Hepatocyte (in vitro differentiated cells): ENCODE measurements around the gene YJU2. TPM values are rescaled to one million over a fixed set of nuclear protein-coding genes. Genes with fewer than 3 reads are reported as not detected.
"Not testable (repeated sequence)": the region's sequence is repeated elsewhere in the genome, so short reads cannot be mapped to it uniquely, and the experiment has no call there.

Experiments used
- DNase-seq: peaks from one replicate; pipeline ENCODE4 v3.0.0-alpha.2; 2016; ENCODE audit warnings: low spot score
- H2AFZ ChIP-seq: fragments of 200-600 bp; sonication (generic); 2 replicates; pipeline ENCODE4 v1.6.0; 2016; ENCODE audit warnings: antibody characterized with exemption, mild to moderate bottlenecking
- H3K27ac ChIP-seq: fragments of 200-600 bp; sonication (generic); 2 replicates; pipeline ENCODE4 v1.5.1; 2016; ENCODE audit warnings: mild to moderate bottlenecking
- H3K27me3 ChIP-seq: fragments of 200-600 bp; sonication (generic); 2 replicates; pipeline ENCODE4 v1.6.1; 2016
- H3K36me3 ChIP-seq: fragments of 200-600 bp; sonication (generic); replicated peaks from 2 replicates; pipeline ENCODE4 v1.5.1; 2016; ENCODE audit warnings: low read depth; ENCODE audit not compliant: insufficient read depth
- H3K4me1 ChIP-seq: fragments of 200-600 bp; sonication (generic); 2 replicates; pipeline ENCODE4 v1.5.1; 2016; ENCODE audit warnings: mild to moderate bottlenecking, moderate library complexity; ENCODE audit not compliant: insufficient read depth
- H3K4me2 ChIP-seq: fragments of 200-600 bp; sonication (generic); 2 replicates; pipeline ENCODE4 v1.6.0; 2016
- H3K4me3 ChIP-seq: fragments of 200-600 bp; sonication (generic); 2 replicates; pipeline ENCODE4 v1.5.1; 2016; ENCODE audit warnings: mild to moderate bottlenecking
- H3K79me2 ChIP-seq: fragments of 200-600 bp; sonication (generic); 2 replicates; pipeline ENCODE4 v1.6.0; 2017; ENCODE audit warnings: mild to moderate bottlenecking
- H3K9me2 ChIP-seq: fragments of 200-600 bp; sonication (generic); replicated peaks from 2 replicates; pipeline ENCODE4 v1.6.0; 2017; ENCODE audit warnings: mild to moderate bottlenecking; ENCODE audit not compliant: insufficient read depth
- H3K9me3 ChIP-seq: fragments of 200-600 bp; sonication (generic); 2 replicates; pipeline ENCODE4 v1.5.1; 2016; ENCODE audit warnings: low read depth, mild to moderate bottlenecking
- H4K20me1 ChIP-seq: fragments of 200-600 bp; sonication (generic); 2 replicates; pipeline ENCODE4 v1.6.0; 2016; ENCODE audit warnings: mild to moderate bottlenecking; ENCODE audit not compliant: insufficient read depth, poor library complexity, severe bottlenecking
- CTCF ChIP-seq: fragments of 200-600 bp; sonication (generic); IDR thresholded peaks from 2 replicates; pipeline ENCODE4 v1.5.1; 2016; ENCODE audit warnings: antibody characterized with exemption, mild to moderate bottlenecking; ENCODE audit not compliant: poor library complexity
- EZH2 ChIP-seq: fragments of 200-600 bp; sonication (generic); IDR thresholded peaks from 2 replicates; pipeline ENCODE4 v1.6.1; 2016; ENCODE audit warnings: antibody characterized with exemption, mild to moderate bottlenecking, borderline replicate concordance
- EZH2phosphoT487 ChIP-seq: fragments of 200-600 bp; sonication (generic); IDR thresholded peaks from one replicate; pipeline ENCODE4 v1.6.1; 2018; ENCODE audit warnings: antibody characterized with exemption, mild to moderate bottlenecking, low read depth, moderate library complexity; ENCODE audit not compliant: unreplicated experiment, severe bottlenecking
- WGBS: methylation state at CpG from one replicate; pipeline ENCODE4 v1.1.6; 2016; ENCODE audit warnings: low lambda C conversion rate; ENCODE audit errors: missing lambda C conversion rate; 5-methylcytosine and 5-hydroxymethylcytosine counted together
- polyA plus RNA-seq: library from polyadenylated mRNA; unstranded; fragments of >200 nt; fragmentation: Nextera tagmentation; extraction: Ambion mirVana; gene quantifications from 2 replicates; pipeline ENCODE4 v1.2.1, GENCODE V29; 2016
- total RNA-seq: library from RNA; depleted of rRNA; stranded (reverse); fragments of >200 nt; gene quantifications from 2 replicates; pipeline ENCODE4 v1.2.3, GENCODE V29; 2014

Gene YJU2
- total and polyA plus RNA-seq, 2 experiments from 2014 or later = 16.0 to 18.8 TPM

GRCh38 chr19:4238831-4239230 lies 8.0 kb upstream of the YJU2 start:
- WGBS = 92% methylated on average over 4 of the region's 4 CpGs

GRCh38 chr19:4241824-4242430 lies 5.0 kb upstream of the YJU2 start:
- H3K79me2 ChIP-seq = no peaks in the 10 kb centered on the region
- no peak overlapping the region for H3K4me2 ChIP-seq
- H3K9me3 ChIP-seq = no peaks in the 10 kb centered on the region
- H3K36me3 ChIP-seq = no peaks in the 10 kb centered on the region
- H3K27me3 ChIP-seq = no peaks in the 10 kb centered on the region
- no peak overlapping the region for H3K4me3 ChIP-seq
- DNase-seq = no peak
- no peak for TF ChIP-seq EZH2
- no peak for TF ChIP-seq CTCF
- no peak for TF ChIP-seq EZH2phosphoT487
- no peak overlapping the region for H3K27ac ChIP-seq
- 78% methylated on average over 5 of the region's 5 CpGs for WGBS
- no peaks in the 10 kb centered on the region for H4K20me1 ChIP-seq
- H3K4me1 ChIP-seq = peaks cover 4% of the 10 kb centered on the region
- no peak overlapping the region for H2AFZ ChIP-seq
- no peaks in the 10 kb centered on the region for H3K9me2 ChIP-seq

More at GRCh38 chr19:4238831-4239230, 8.0 kb upstream of the YJU2 start:
- no peak for DNase-seq
- Histone ChIP-seq H3K36me3 (no peaks in the 10 kb centered on the region), H2AFZ (no peak overlapping the region), H3K27ac (no peak overlapping the region), H3K4me2 (no peak overlapping the region), H3K4me1 (no peaks in the 10 kb centered on the region), H3K9me3 (no peaks in the 10 kb centered on the region), H4K20me1 (no peaks in the 10 kb centered on the region), H3K79me2 (no peaks in the 10 kb centered on the region), H3K4me3 (no peak overlapping the region), H3K9me2 (no peaks in the 10 kb centered on the region), H3K27me3 (no peaks in the 10 kb centered on the region)
- no peak for TF ChIP-seq CTCF
- no peak for TF ChIP-seq EZH2
- no peak for TF ChIP-seq EZH2phosphoT487

- not testable (repeated sequence) for H3K36me3 ChIP-seq, H4K20me1 ChIP-seq, H3K9me3 ChIP-seq, H3K4me1 ChIP-seq, H3K4me3 ChIP-seq, H3K27me3 ChIP-seq, H3K79me2 ChIP-seq, H3K9me2 ChIP-seq, DNase-seq
- H2AFZ ChIP-seq = peak overlapping the region; percentile 83
- H3K4me2 ChIP-seq = peak overlapping the region; percentile 75
- H3K27ac ChIP-seq = peak overlapping the region; percentile 97
- 98% methylated on average over 6 of the region's 6 CpGs for WGBS
Measured at GRCh38 chr19:4245938-4246337, 942 bp upstream of the YJU2 start.

DNA sequence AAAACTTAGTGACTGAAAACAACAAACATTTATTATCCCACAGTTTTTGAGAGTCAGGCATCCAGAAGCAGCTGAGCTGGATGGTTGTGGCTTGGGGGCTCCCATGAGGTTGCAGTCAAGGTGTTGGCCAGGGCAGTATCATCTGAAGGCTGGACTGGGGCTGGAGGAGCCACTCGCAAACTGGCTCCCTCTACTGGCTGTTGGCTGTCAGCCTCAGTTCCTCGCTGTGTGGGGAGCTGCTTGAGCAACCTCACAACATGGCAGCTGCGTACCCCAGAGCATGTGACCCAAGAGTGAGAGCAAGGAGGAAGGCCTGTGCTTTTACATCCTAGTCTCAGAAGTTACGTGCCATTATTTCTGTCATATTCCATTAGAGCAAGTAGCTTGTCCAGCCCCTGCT lies 9.7 kb downstream of the YJU2 start:
- H3K27ac ChIP-seq = no peak overlapping the region
- H3K9me3 ChIP-seq = no peaks in the 10 kb centered on the region
- no peaks in the 10 kb centered on the region for H3K9me2 ChIP-seq
- no peaks in the 10 kb centered on the region for H3K4me1 ChIP-seq
- no peak for DNase-seq
- 100% methylated on average over 4 of the region's 4 CpGs for WGBS
- H3K4me3 ChIP-seq = no peak overlapping the region
- no peak overlapping the region for H3K4me2 ChIP-seq
- H3K36me3 ChIP-seq = no peaks in the 10 kb centered on the region
- TF ChIP-seq CTCF (no peak), EZH2phosphoT487 (no peak), EZH2 (no peak)
- H3K79me2 ChIP-seq = no peaks in the 10 kb centered on the region
- no peaks in the 10 kb centered on the region for H4K20me1 ChIP-seq
- no peaks in the 10 kb centered on the region for H3K27me3 ChIP-seq
- H2AFZ ChIP-seq = no peak overlapping the region
